Islet precursor cell (in vitro differentiated cells): ENCODE data around the gene KCNH4.
"Not testable (repeated sequence)": the region's sequence is repeated elsewhere in the genome, so short reads cannot be mapped to it uniquely, and the experiment has no call there.

Source experiments
- DNase-seq: peaks from one replicate; pipeline ENCODE4 v3.0.0-alpha.2; 2018

KCNH4 gene

DNA sequence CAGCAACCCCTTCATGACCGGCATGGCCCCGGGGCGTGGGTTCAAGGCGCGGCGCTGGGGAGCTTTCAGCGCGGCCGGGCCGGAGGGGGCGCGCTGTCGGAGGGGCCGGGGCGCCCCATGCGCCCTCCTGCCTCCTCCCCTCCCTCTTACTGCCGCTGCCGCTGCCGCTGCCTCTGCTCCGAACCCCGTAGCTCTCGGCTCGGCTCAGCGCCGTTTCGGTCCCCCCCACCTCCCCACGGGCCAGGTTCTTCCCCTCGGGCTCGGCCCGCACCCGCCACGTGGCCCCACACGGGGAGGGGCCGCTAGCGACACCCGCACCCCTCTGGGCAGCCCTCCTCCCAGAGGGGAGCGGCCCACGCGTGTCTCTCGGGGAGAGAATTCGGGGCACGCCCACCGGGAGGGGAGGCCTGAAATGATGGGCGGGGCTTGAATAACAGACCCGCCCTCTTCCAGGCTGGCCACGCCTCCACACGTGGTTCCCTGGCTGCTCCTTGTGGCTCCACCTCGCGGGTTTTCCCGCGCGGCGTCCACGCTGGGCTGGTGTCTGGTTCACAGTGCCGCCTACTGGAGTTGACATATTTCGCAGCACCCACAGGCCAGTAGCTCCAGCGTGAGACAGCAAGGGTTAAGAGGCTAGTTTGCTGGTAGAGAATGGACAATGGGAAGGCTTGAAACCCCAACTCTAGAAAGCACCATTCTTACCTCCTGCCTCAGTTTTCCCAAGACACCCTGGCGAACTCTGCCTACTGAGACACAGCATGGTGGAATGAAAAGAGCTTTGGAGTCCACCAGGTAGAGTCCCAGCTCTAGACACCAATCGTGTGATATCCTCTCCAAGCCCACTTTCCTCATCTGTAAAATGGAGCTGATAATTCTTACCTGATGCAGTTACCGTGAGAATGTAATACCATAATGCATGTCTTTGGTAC is at the start of gene KCNH4:
Gene KCNH4, minus strand, starts transcription at position 221 of the 929 bp plus-strand sequence. Its CDS starts 197 bp downstream, at position 24.
- DNase-seq = no peak

DNA sequence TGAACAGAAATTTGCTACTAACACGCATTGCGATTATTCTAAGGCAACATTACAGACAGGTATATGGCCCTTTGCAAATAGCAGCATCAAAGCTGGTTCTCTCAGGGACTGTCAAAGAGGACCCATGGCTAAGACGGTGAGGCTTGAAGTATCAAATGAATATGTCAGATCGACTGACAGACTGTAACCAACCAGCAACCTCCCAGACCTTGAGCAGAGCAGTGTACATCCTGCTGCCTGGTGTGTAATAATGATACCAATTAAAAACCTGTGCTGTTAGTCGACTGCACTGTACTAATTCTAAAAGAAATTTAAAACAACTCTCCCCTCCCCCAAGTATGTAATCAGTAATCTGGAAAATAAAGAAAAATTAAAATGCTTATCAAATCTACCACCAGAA is 49.3 kb upstream of the KCNH4 start:
- DNase-seq = no peak

DNA sequence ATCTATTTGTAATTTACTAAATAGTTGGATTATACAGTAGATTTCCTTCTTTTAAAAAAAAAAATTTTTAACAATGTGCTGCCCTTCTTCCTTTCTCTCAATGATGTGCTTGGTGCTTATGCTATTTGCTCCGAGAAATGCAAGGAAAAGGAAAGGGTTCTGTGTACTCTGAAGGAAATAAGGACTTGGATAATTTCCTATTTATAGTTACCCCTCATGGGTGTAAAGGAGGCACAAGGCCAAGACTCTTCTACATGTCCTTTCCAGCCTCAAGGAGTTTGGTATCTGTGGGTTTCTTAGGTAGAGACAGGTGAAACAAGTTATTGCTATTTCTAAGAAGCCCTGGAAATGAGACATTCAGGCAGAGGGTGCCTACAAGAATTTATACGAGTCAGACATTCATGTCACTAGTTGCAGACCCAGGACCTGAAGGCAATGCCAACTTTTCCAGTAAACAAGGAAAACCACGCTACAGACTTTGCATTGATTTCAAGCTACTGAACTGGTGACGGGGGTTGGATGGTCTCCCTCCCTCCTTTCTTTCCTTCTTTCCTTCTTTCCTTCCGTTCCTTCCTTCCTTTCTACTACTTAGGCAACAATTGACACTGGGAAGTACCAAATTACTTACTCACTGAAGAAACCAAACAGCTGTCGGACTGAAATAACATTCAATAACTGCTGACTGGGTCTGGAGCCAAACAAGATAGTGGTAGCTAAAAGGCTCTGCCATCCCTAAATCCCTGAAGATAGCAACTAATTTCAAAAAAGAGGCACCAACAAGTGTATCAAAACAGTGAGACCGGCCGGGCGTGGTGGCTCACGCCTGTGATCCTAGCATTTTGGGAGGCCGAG is 47.1 kb upstream of the KCNH4 start:
- no peak for DNase-seq

DNA sequence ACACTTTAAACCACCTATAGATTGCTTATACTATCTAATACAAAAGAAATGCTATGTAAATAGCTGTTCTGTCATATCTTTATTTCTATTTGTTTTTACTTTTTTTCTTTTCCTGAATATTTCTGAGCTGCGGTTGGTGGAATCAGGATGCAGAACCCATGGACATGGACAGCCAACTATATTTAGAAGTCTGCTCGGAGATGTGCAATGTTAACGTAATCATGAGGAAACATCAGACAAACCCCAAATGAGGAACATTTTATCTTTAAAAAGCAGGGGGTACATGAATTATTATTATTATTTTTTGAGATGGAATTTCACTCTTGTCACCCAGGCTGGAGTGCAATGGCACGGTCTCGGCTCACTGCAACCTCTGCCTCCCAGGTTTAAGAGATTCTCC is 44.7 kb upstream of the KCNH4 start:
- no peak for DNase-seq

DNA sequence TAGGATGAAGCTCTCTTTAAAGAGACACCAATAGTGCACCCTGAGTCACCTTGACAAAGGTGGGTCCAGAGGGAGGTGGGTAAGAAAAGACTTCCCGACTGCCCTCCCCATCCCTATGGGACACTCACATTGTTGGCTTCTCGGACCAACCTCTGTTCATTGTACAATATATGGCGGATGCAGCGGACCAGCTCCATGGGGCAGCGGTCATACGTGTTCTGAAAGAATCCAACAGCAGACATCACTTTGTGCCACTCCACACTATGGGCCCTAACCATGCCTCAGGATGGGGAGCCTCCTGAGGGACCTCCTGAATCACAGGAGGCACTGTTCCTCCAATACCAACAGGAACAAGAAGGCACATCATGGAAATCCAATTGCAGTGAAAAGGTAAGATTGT is 43.7 kb upstream of the KCNH4 start:
- no peak for DNase-seq

DNA sequence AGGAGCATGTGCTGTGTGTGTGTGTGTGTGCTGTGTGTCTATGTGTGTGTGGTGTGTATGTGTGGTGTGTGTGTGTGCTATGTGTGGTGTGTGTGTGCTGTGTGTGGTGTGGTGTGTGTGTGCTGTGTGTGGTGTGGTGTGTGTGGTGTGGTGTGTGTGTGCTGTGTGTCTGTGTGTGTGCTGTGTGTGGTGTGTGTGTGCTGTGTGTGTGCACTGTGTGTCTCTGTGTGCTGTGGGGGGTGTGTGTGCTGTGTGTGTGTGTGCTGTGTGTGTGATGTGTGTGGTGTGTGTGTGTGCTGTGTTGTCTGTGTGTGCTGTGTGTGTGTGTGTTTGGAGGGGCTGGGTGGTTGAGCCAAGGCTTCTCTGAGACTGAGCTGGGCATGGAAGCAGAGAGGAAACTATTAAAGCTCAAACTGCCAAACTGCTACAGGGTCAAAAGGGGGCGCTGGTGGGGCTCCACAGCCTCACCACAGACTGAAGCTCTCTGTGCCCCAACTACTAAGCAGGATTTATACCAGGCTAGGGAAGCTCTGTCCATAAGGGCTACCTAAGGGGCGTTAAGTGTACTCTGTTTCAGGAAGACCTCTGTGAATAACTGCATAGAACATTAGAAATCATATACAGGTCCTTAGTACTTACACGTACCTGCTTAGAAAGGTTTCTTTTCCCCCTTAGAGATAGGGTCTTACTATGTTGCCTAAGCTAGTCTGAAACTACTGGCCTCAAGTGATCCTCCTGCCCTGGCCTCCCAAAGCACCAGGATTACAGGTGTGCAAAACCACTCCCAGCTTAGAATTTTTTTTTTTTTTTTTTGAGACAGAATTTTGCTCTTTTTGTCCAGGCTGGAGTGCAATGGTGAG is 41.2 kb upstream of the KCNH4 start:
- peak; percentile 65 for DNase-seq

DNA sequence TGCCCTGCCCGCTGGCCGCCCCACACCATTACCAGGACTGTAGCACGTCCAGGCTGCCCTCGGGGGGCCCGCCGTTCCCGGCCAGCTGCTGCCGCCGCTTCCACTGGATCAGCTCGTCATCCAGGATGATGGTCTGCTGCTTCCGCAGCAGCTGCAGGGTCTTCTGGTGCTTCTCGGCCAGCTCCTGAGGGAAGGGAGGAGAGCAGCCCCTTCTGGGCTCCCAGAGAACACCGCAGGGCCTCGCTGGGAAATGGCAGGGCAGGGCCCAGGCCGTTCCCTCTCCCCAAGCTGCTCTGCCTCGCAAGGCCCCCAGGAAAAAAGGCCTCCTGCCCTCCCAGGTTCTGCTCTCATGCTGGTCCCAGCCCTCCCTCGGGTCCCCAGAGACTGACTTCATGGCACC is 38.3 kb upstream of the KCNH4 start:
- DNase-seq = not testable (repeated sequence)

DNA sequence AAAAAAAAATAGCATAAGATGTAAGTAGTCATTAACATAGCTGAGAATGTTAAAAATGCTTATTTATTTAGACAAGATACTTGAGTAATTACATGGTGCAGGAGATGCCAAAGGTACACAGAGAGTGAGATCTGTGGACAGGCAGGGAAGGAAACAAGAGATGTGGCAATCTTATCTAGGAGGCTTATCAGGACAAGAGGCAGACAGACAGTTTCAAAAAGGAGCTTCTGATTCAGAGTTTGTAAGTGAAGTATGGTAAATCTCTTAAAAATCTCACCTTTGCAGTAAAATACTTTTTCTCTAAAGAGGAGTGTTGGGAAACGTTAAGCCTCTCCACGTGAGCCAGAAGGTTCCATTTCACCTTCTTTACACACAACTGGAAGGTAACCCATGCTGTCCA is 33.2 kb upstream of the KCNH4 start:
- no peak for DNase-seq

DNA sequence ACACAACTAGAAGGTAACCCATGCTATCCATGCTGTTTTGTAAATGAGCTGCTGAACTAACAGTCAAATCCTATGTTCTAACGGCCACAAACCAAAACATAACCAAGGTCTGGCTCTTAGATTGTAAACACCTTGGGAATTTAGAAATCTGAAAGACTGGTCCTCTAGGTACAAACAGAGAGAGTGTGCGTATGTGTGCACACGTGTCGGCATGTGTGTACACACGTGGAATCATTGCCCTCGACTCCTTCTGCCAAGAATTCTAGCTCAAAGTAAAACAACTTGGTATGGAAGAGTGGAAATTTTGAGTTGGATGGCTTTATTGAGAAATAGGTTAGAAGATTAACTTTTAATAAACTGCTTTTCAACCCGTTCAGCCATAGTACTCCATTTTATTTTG is 31.4 kb upstream of the KCNH4 start:
- DNase-seq = no peak

DNA sequence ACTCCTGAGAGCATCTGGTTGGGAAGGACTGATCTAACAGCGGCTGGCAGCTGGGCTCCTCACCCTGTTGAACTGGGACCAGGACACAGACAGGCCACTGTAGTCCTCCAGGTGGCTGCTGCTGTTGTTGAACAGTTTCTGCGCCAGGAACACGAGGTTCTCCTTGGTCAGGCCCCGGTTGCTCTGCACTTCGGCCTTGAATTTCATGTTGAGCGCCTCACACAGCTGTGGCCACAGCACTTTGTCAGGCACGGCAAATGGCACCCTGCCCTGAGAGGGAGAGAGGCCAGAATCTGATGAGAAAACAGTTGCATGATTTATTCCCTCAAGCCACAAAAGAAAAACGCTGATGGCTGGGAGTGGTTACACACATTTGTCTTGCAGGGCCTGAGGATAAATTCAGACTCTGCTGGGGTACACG is 31.0 kb upstream of the KCNH4 start:
- not testable (repeated sequence) for DNase-seq

DNA sequence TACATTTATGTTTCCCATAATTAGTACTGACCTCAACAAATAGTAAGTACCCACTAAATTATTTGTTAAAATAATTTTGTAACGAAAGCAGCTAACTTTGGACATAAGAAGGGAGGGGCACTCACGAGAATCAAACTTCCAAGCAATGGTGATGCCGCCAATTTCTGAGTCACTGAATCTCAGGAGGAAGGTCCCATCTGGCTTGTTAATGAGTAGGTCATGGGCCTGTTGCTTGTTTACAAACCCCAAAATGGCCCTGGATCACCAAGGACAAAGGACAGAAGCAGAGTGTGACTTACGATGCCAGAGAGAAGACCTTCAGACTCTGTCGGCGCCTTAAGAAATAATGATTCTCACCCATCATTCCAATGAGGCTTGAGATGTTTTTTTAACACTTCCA is 29.1 kb upstream of the KCNH4 start:
- DNase-seq = no peak

DNA sequence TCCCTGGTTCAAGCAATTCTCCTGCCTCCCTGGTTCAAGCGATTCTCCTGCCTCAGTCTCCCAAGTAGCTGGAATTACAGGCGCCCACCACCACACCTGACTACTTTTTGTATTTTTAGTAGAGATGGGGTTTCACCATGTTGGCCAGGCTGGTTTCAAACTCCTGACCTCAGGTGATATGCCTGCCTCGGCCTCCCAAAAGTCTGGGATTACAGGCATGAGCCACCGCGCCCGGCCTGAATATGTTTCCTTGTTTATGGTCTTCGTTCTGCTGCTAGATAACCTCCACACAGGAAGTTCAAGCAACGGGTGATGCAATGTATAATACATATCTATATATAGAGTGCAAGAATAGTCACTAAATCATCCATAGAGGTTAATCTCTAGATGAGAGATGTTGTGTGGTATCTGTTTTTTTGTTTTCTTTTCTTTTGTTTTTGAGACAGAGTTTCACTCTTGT is 25.2 kb upstream of the KCNH4 start:
- not testable (repeated sequence) for DNase-seq

DNA sequence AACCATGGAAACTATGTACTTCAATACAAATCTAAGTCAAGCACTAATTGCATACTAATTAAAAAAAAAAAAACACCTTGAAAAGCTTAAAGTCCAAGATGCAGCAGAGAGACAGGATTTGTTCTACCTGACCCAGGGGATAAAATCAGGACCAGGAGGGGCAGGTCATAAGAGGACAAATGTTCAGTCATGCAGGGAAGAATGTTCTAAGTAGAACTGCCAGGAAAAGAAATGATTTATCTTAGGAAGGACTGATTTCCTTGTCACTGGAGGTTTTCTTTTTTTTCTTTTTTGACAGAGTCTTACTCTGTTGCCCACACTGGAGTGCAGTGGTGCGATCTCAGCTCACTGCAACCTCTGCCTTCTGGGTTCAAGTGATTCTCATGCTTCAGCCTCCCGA is 22.4 kb upstream of the KCNH4 start:
- no peak for DNase-seq

DNA sequence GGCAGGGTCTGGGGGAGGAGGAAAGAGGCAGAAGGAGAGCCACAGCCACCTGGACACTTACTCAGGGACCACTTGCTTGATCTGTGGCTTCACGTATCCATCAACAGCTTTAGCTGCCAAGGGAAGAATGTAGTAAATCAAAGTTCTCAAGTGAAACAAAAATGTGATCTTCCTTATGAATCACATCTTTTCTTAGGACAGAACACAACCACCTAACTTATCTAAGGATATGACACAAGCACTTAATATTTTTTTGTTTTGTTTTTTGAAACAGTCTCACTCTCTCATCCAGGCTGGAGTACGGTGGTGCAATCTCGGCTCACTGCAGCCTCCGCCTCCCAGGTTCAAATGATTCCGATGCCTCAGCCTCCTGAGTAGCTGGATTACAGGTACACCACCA is 21.8 kb upstream of the KCNH4 start:
- no peak for DNase-seq

DNA sequence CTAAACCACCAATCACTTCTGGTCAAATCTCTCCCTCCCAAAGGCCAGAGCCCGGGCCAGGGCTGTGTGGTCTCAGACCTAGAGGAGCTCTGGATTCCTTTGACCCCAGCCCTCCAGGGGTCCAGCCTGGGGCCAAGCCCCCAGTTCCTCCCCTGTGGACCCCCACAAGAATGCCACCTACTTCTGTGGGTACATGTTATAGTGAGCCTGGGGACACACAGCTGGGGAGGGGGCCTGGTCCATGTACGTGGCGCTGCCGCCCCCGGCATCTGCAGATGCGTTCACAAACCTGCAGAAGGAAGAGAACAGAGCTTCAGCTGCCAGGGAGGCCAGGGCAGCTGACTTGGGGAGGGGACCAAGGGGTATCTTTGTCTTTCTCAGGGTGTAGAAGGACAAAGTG is 21.2 kb upstream of the KCNH4 start:
- no peak for DNase-seq

DNA sequence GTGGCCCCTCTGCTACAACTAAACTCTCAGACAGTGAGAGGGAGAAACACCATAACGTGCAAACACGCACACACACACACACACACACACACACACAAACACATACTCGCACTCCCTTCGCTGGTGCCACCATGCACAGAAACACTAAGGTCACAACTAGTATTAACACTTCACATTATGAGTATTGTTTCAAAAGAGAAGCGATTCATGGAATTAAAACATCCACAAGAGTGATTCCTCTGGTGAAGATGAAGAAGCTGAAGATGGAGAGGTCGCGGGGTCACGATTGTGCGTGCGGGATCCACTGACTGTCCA is 20.5 kb upstream of the KCNH4 start:
- no peak for DNase-seq

DNA sequence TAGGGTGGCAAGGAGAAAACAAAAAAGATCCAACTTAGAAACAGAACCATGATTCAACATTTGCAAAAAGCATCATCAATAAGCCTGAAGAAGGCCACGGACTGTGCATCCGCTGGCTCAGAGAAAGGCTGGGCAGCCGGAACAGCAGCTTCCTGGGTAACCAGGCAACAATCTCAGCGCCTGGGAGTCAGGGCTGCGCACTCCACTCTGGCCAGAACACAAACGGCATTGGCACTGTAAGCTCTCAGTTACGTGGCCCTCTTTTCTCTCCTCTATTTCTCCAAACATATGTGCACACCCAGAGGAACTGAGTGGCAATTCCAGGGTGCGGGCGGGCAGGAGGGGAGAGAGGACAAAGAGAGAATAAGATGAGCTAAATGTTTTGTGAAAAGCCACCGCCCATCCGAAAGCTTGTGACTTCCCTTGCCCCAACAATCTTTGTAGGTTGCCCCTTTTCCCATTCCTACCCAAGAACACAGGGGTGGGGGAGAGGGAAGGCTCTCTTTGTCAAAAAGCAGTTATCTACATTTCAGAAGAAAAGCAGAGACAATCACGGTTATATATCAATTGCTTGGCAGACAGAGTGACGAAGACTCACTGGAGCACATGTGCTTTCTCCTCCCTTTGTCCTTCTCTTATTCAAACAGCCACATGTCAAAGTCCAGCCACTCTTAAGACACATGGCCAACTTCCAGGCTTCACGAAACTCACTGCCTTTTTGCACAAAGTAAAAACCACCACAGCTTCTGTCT is 19.9 kb upstream of the KCNH4 start:
- DNase-seq = no peak

DNA sequence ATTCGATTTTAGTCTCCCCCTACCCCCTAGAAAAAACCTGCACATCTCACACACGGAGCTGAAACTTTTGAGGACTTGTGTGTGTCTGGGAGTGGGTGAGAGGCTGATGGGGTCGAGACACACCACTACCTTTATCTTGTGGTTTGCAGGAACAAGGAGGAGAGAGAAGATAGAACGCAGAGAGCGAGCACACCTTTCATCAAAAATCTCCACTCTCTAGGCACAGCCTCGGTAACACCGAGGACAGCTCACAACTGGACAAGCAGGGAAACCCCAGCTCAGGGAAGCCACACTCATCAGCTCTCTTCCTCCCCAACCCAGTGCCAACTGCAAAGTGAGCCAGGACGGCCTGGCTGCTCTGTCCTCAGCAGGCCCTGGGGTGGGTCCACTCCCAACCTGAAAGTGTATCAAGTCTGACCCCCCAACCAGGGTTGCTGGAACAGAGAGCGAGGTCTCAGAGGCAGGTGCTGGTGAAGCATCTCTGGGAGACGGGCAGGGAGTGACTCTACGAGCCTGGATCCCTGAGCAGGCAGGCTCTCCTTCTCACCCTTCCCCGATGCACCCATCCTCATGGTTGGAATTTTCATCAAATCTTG is 18.6 kb upstream of the KCNH4 start:
- no peak for DNase-seq

DNA sequence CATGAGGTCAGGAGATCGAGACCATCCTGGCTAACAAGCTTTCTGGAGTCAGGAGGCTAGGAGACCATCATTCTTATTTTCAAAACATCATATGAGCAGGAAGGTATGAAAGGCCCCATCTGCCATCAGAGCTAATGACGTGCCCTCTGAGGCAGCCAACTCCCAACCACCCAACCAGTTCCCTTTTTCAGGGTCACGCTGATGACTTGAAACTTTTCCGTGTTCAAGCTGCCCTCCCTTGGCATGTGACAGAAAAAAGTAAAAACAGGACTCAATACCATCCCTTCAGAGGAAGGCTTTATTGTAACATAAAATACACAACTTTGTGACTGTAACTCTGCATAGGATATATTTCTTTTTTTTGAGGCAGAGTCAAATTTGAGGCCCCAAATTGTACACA is 18.0 kb upstream of the KCNH4 start:
- DNase-seq = no peak

DNA sequence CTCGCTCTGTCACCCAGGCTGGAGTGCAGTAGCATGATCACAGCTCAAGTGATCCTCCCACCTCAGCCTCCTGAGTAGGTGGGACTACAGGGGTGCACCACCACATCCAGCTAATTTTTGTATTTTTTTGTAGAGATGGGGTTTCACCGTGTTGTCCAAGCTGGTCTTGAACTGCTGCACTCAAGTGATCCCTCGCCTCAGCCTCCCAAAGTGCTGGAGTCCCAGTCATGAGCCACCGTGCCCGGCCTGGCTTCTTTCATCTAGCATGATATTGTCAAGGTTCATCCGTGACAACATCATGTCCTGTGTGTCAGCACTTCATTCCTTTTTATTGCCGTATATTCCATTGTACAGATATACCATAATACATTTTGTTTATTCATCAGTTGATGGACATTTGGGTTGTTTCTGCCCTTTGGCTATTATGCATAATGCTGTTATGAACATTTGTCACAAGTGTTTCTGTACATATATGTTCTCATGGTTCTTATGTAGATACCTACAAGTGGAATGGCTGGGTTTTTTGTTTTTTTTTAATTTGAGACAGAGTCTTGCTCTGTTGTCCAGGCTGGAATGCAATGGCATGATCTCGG is 16.7 kb upstream of the KCNH4 start:
- no peak for DNase-seq
